ENCODE measurements around the gene COMT.

COMT gene

GRCh38 chr22:19957445-19957844 lies 15.9 kb downstream of the COMT start:
- Mint-ChIP-seq H3K27ac (no peak overlapping the region), H3K4me1 (ENCODE audit: low read depth) (peaks cover 9% of the 10 kb centered on the region), H3K36me3 (no peaks in the 10 kb centered on the region), H3K9me3 (ENCODE audit: low read depth) (no peaks in the 10 kb centered on the region), H3K27me3 (no peaks in the 10 kb centered on the region), H3K4me3 (no peak overlapping the region)

GRCh38 chr22:19958083-19959042 lies 16.8 kb downstream of the COMT start:
- no peaks in the 10 kb centered on the region for H3K9me3 Mint-ChIP-seq (ENCODE audit: low read depth)
- peaks cover 11% of the 10 kb centered on the region for H3K4me1 Mint-ChIP-seq (ENCODE audit: low read depth)
- no peak overlapping the region for H3K4me3 Mint-ChIP-seq
- no peaks in the 10 kb centered on the region for H3K27me3 Mint-ChIP-seq
- no peaks in the 10 kb centered on the region for H3K36me3 Mint-ChIP-seq
- no peak overlapping the region for H3K27ac Mint-ChIP-seq

- H3K4me1 Mint-ChIP-seq (ENCODE audit: low read depth), result peaks cover 9% of the 10 kb centered on the region
- no peaks in the 10 kb centered on the region for H3K36me3 Mint-ChIP-seq
- no peak overlapping the region for H3K4me3 Mint-ChIP-seq
- H3K9me3 Mint-ChIP-seq (ENCODE audit: low read depth), result no peaks in the 10 kb centered on the region
- H3K27me3 Mint-ChIP-seq, result no peaks in the 10 kb centered on the region
- H3K27ac Mint-ChIP-seq, result no peak overlapping the region
Measured at GRCh38 chr22:19959043-19959586, 17.5 kb downstream of the COMT start.

- no peaks in the 10 kb centered on the region for H3K9me3 Mint-ChIP-seq (ENCODE audit: low read depth)
- no peaks in the 10 kb centered on the region for H3K27me3 Mint-ChIP-seq
- no peaks in the 10 kb centered on the region for H3K36me3 Mint-ChIP-seq
- no peak overlapping the region for H3K4me3 Mint-ChIP-seq
- no peak overlapping the region for H3K27ac Mint-ChIP-seq
- peaks cover 9% of the 10 kb centered on the region for H3K4me1 Mint-ChIP-seq (ENCODE audit: low read depth)
Measured at GRCh38 chr22:19959587-19960490, 18.3 kb downstream of the COMT start.

GRCh38 chr22:19960491-19961200 lies 19.1 kb downstream of the COMT start:
- no peaks in the 10 kb centered on the region for H3K36me3 Mint-ChIP-seq
- no peak overlapping the region for H3K27ac Mint-ChIP-seq
- no peaks in the 10 kb centered on the region for H3K27me3 Mint-ChIP-seq
- H3K4me3 Mint-ChIP-seq, result no peak overlapping the region
- H3K4me1 Mint-ChIP-seq (ENCODE audit: low read depth), result peaks cover 6% of the 10 kb centered on the region
- H3K9me3 Mint-ChIP-seq (ENCODE audit: low read depth), result no peaks in the 10 kb centered on the region

- H3K9me3 Mint-ChIP-seq (ENCODE audit: low read depth), result no peaks in the 10 kb centered on the region
- no peaks in the 10 kb centered on the region for H3K27me3 Mint-ChIP-seq
- H3K4me3 Mint-ChIP-seq, result no peak overlapping the region
- no peaks in the 10 kb centered on the region for H3K36me3 Mint-ChIP-seq
- H3K27ac Mint-ChIP-seq, result no peak overlapping the region
- peaks cover 3% of the 10 kb centered on the region for H3K4me1 Mint-ChIP-seq (ENCODE audit: low read depth)
Measured at GRCh38 chr22:19961201-19961580, 19.6 kb downstream of the COMT start.

- no peak overlapping the region for H3K27ac Mint-ChIP-seq
- no peaks in the 10 kb centered on the region for H3K36me3 Mint-ChIP-seq
- peaks cover 3% of the 10 kb centered on the region for H3K4me1 Mint-ChIP-seq (ENCODE audit: low read depth)
- H3K27me3 Mint-ChIP-seq, result no peaks in the 10 kb centered on the region
- no peaks in the 10 kb centered on the region for H3K9me3 Mint-ChIP-seq (ENCODE audit: low read depth)
- H3K4me3 Mint-ChIP-seq, result no peak overlapping the region
Measured at GRCh38 chr22:19961868-19962245, 20.3 kb downstream of the COMT start.

- Mint-ChIP-seq H3K4me1 (ENCODE audit: low read depth) (peaks cover 3% of the 10 kb centered on the region), H3K27ac (no peak overlapping the region), H3K27me3 (no peaks in the 10 kb centered on the region), H3K36me3 (no peaks in the 10 kb centered on the region), H3K9me3 (ENCODE audit: low read depth) (no peaks in the 10 kb centered on the region), H3K4me3 (no peak overlapping the region)
Measured at GRCh38 chr22:19962246-19962908, 20.8 kb downstream of the COMT start.

GRCh38 chr22:19962909-19963806 lies 21.6 kb downstream of the COMT start:
- Mint-ChIP-seq H3K9me3 (ENCODE audit: low read depth) (no peaks in the 10 kb centered on the region), H3K4me3 (no peak overlapping the region), H3K4me1 (ENCODE audit: low read depth) (peaks cover 3% of the 10 kb centered on the region), H3K27me3 (no peaks in the 10 kb centered on the region), H3K36me3 (no peaks in the 10 kb centered on the region), H3K27ac (no peak overlapping the region)

GRCh38 chr22:19963863-19964642 lies 22.5 kb downstream of the COMT start:
- no peaks in the 10 kb centered on the region for H3K36me3 Mint-ChIP-seq
- H3K4me3 Mint-ChIP-seq, result no peak overlapping the region
- H3K4me1 Mint-ChIP-seq (ENCODE audit: low read depth), result peaks cover 3% of the 10 kb centered on the region
- no peaks in the 10 kb centered on the region for H3K9me3 Mint-ChIP-seq (ENCODE audit: low read depth)
- no peak overlapping the region for H3K27ac Mint-ChIP-seq
- no peaks in the 10 kb centered on the region for H3K27me3 Mint-ChIP-seq

- Mint-ChIP-seq H3K36me3 (no peaks in the 10 kb centered on the region), H3K9me3 (ENCODE audit: low read depth) (no peaks in the 10 kb centered on the region), H3K4me1 (ENCODE audit: low read depth) (peaks cover 3% of the 10 kb centered on the region), H3K27ac (no peak overlapping the region), H3K4me3 (no peak overlapping the region), H3K27me3 (no peaks in the 10 kb centered on the region)
Measured at GRCh38 chr22:19964701-19965386, 23.3 kb downstream of the COMT start.
